PC-9 (cell line): ENCODE measurements around the gene CDCA7L. TPM values are rescaled to one million over a fixed set of nuclear protein-coding genes. Genes with fewer than 3 reads are reported as not detected.

ENCODE experiments used
- BruUV-seq: library from RNA; stranded (reverse); fragments of 400-500 nt; replicated peaks from 2 replicates; lab custom pipeline; 2021; lab: Mats Ljungman, UMichigan
- CTCF ChIA-PET: fragments of 300-600 bp; sonication (Branson Sonifier 250); formaldehyde crosslinking; loops from one replicate; lab custom pipeline; 2022; ENCODE audit warnings: antibody characterized with exemption; lab: Charles Lee
- POLR2A ChIA-PET: fragments of 300-600 bp; sonication (Branson Sonifier 250); formaldehyde crosslinking; loops from one replicate; lab custom pipeline; 2022; ENCODE audit warnings: antibody characterized with exemption; ENCODE audit not compliant: unreplicated experiment; lab: Charles Lee
- DNase-seq, 2 experiments: peaks; one replicate each; pipeline versions ENCODE4 v3.0.0 to v3.0.0-alpha.2; 2015 to 2022; ENCODE audit warnings: mixed read lengths in 1 of 2
- H2AFZ ChIP-seq: fragments of 200-600 bp; sonication (generic); 2 replicates; pipeline ENCODE4 v1.8.1; 2017; ENCODE audit warnings: antibody characterized with exemption
- H3F3A ChIP-seq: fragments of 200-600 bp; sonication (generic); 2 replicates; pipeline ENCODE4 v1.8.1; 2017; ENCODE audit warnings: antibody characterized with exemption, mild to moderate bottlenecking, low read depth; ENCODE audit not compliant: insufficient read depth
- H3K27ac ChIP-seq: fragments of 200-600 bp; sonication (generic); 2 replicates; pipeline ENCODE4 v1.6.1; 2016; ENCODE audit warnings: mixed run types
- H3K27me3 ChIP-seq: fragments of 200-600 bp; sonication (generic); 2 replicates; pipeline ENCODE4 v1.6.1; 2016; ENCODE audit warnings: low read depth, mixed run types; ENCODE audit not compliant: insufficient read depth
- H3K36me3 ChIP-seq: fragments of 200-600 bp; sonication (generic); 2 replicates; pipeline ENCODE4 v1.6.1; 2016; ENCODE audit warnings: low read depth, mixed run types
- H3K4me1 ChIP-seq: fragments of 200-600 bp; sonication (generic); replicated peaks from 2 replicates; pipeline ENCODE4 v1.6.1; 2016; ENCODE audit warnings: mixed run types; ENCODE audit not compliant: insufficient read depth
- H3K4me2 ChIP-seq: fragments of 200-600 bp; sonication (generic); 2 replicates; pipeline ENCODE4 v1.6.1; 2017; ENCODE audit warnings: mixed run types
- H3K4me3 ChIP-seq: fragments of 200-600 bp; sonication (generic); 2 replicates; pipeline ENCODE4 v1.6.1; 2016; ENCODE audit warnings: mixed run types
- H3K79me2 ChIP-seq: fragments of 200-600 bp; sonication (generic); 2 replicates; pipeline ENCODE4 v1.6.1; 2017; ENCODE audit warnings: low read depth, mixed run types
- H3K9me2 ChIP-seq: fragments of 200-600 bp; sonication (generic); 2 replicates; pipeline ENCODE4 v1.8.1; 2017; ENCODE audit warnings: mild to moderate bottlenecking; ENCODE audit not compliant: insufficient read depth
- H3K9me3 ChIP-seq: fragments of 200-600 bp; sonication (generic); 2 replicates; pipeline ENCODE4 v1.8.1; 2016; ENCODE audit warnings: low read depth; ENCODE audit not compliant: insufficient read depth
- H4K20me1 ChIP-seq: fragments of 200-600 bp; sonication (generic); 2 replicates; pipeline ENCODE4 v1.8.1; 2017; ENCODE audit not compliant: insufficient read depth
- EZH2 ChIP-seq: fragments of 200-600 bp; sonication (generic); IDR thresholded peaks from 2 replicates; pipeline ENCODE4 v1.8.0; 2017; ENCODE audit warnings: antibody characterized with exemption, low read depth
- intact Hi-C: fragments of 100-400 bp; cut with micrococcal nuclease; formaldehyde crosslinking; loops from one replicate; pipeline ENCODE4 v1.10.0; 2022; ENCODE audit not compliant: unreplicated experiment
- total RNA-seq: library from RNA; stranded (reverse); gene quantifications from 2 replicates; pipeline ENCODE4 v1.2.3, GENCODE V29; 2021
- TF ChIP-seq, protein P1 (sequence below): fragments of 200-600 bp; sonication (generic); conservative IDR thresholded peaks from 2 replicates; pipeline ENCODE4 v1.6.1; 2017; ENCODE audit warnings: mixed run types, antibody characterized with exemption, mild to moderate bottlenecking, moderate library complexity

The CDCA7L gene
- total RNA-seq, 1 experiment from 2014 or later = 243 TPM

DNA sequence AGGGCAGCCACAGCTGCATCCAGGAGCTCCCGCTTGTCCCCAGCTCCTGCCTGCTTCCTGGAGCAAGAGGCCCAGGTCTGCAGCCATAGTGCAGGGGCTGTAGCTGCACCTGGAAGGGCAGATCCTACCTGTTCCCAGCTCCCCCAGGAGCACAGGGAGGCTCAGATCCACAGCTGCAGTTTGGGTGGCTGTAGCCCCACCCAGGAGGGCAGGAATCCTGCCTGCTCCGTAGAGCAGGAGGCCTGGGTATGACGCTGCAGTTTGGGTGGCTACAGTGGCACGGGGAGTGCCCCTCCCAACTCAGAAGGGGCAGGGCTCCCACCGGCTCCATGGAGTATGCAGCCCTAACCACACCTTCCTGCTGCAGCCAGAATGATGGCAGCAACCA, 26.7 kb upstream of the CDCA7L start:
- Histone ChIP-seq H3K27ac (no peak overlapping the region), H3K4me3 (no peak overlapping the region), H2AFZ (no peak overlapping the region; the same call in 1 of the 2 replicates), H3K4me2 (peak overlapping the region; percentile 31), H3K36me3 (no peaks in the 10 kb centered on the region), H3K79me2 (no peaks in the 10 kb centered on the region), H4K20me1 (no peaks in the 10 kb centered on the region), H3F3A (no peaks in the 10 kb centered on the region), H3K9me2 (no peaks in the 10 kb centered on the region), H3K27me3 (no peaks in the 10 kb centered on the region), H3K4me1 (no peaks in the 10 kb centered on the region), H3K9me3 (no peaks in the 10 kb centered on the region)
- TF ChIP-seq EZH2 = no peak
- TF ChIP-seq, protein P1, sequence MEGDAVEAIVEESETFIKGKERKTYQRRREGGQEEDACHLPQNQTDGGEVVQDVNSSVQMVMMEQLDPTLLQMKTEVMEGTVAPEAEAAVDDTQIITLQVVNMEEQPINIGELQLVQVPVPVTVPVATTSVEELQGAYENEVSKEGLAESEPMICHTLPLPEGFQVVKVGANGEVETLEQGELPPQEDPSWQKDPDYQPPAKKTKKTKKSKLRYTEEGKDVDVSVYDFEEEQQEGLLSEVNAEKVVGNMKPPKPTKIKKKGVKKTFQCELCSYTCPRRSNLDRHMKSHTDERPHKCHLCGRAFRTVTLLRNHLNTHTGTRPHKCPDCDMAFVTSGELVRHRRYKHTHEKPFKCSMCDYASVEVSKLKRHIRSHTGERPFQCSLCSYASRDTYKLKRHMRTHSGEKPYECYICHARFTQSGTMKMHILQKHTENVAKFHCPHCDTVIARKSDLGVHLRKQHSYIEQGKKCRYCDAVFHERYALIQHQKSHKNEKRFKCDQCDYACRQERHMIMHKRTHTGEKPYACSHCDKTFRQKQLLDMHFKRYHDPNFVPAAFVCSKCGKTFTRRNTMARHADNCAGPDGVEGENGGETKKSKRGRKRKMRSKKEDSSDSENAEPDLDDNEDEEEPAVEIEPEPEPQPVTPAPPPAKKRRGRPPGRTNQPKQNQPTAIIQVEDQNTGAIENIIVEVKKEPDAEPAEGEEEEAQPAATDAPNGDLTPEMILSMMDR = no peak
- ChIA-PET CTCF (no interaction called here), POLR2A (no interaction called here)
- peak; percentile 37 to 80 for DNase-seq
- intact Hi-C loops = loop anchor here (1.0 kb wide), 1 partner anchor 26 kb away; no protein-coding TSS in a partner anchor
- no TSS peak for BruUV-seq

DNA sequence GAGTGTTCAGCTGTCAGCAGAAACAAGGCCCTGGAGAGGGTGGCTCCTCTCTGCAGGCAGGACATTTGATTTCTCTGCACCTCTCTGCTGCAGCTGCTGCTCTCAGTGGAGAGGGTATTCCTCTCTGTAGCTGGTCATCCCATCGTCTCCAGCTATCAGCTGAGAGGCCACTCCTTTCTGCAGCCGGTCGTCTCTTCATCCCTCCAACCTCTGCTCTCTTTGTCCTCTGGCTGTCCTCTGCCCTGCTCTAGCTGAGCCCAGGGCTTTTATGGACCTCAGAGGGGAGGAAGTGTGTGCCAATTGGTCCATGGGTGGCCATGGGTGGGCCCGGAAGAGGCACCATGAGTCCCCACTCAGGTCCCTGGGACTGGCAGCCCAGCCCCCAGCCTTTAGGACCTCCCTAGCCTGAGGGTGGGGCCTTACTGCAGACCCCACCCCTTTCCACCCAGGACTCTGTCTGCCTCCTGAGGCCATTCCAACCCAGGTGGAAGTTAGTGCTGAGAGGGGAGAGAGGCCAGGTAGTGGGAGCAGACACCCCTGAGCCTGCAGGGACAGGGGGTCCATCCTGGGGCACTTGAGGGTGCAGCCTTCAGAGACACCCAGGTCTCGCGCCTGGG, 26.2 kb upstream of the CDCA7L start:
- CTCF ChIA-PET = no interaction called here
- H3K4me3 ChIP-seq = no peak overlapping the region
- TSS peak; percentile 90 for BruUV-seq
- H3K79me2 ChIP-seq = no peaks in the 10 kb centered on the region
- H3K9me2 ChIP-seq = no peaks in the 10 kb centered on the region
- H3K36me3 ChIP-seq = no peaks in the 10 kb centered on the region
- TF ChIP-seq EZH2 = no peak
- TF ChIP-seq, protein P1 = no peak
- H3K27ac ChIP-seq = no peak overlapping the region
- no peaks in the 10 kb centered on the region for H3K4me1 ChIP-seq
- peak; percentile 17 to 39 for DNase-seq
- H3F3A ChIP-seq = no peaks in the 10 kb centered on the region
- intact Hi-C loops = loop anchor here (1.0 kb wide), 1 partner anchor 26 kb away; no protein-coding TSS in a partner anchor
- no peaks in the 10 kb centered on the region for H4K20me1 ChIP-seq
- peak overlapping the region; percentile 31; the same call in 1 of the 2 replicates for H3K4me2 ChIP-seq
- no peak overlapping the region for H2AFZ ChIP-seq
- POLR2A ChIA-PET = no interaction called here
- no peaks in the 10 kb centered on the region for H3K27me3 ChIP-seq
- H3K9me3 ChIP-seq = no peaks in the 10 kb centered on the region

DNA sequence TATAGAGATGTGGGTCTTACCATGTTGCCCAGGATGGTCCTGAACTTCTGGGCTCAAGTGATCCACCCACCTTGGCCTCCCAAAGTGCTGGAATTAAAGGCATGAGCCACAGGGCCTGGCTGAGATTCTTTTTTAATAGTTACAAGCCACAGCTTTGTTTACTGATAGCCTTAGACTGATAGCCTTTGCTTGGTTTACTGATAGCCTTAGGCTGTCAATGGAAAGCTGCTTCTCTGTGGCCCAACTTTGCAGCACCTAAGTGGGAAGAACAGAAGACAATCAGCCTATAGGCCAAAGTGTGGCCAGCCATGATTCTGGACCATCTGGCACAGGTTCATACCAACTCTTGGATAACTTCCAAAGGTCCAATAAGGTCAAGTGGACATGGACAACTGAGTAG, 24.1 kb upstream of the CDCA7L start:
- Histone ChIP-seq H3K27me3 (no peaks in the 10 kb centered on the region), H3K4me2 (no peak overlapping the region), H3K4me3 (no peak overlapping the region), H3F3A (no peaks in the 10 kb centered on the region), H3K9me3 (no peaks in the 10 kb centered on the region), H3K27ac (no peak overlapping the region), H3K9me2 (no peaks in the 10 kb centered on the region), H3K36me3 (no peaks in the 10 kb centered on the region), H4K20me1 (no peaks in the 10 kb centered on the region), H3K79me2 (no peaks in the 10 kb centered on the region), H2AFZ (no peak overlapping the region), H3K4me1 (no peaks in the 10 kb centered on the region)
- ChIA-PET CTCF (interaction anchor here (0.6 kb wide), 1 partner anchor 16 kb away, joined by 3 read pairs; no protein-coding TSS in a partner anchor), POLR2A (interaction anchor here (0.6 kb wide), 1 partner anchor 542 kb away, joined by 4 read pairs; the partner anchor contains the start of gene SP4)
- DNase-seq = peak in 1 of 2 experiments; percentile 43
- no peak for TF ChIP-seq EZH2
- TF ChIP-seq, protein P1 = no peak
- intact Hi-C loops = no loop called here
- no TSS peak for BruUV-seq
